ENCODE results near the gene TTC7B. TPM values are rescaled to one million over a fixed set of nuclear protein-coding genes. Genes with fewer than 3 reads are reported as not detected.
"Not testable (repeated sequence)": the region's sequence is repeated elsewhere in the genome, so short reads cannot be mapped to it uniquely, and the experiment has no call there.

Gene TTC7B
- total and polyA plus RNA-seq, 2 of the 8 experiments (the other 6 are each of a cell fraction or from before 2014, with no cell fraction given) = 23.7 to 34.0 TPM

DNA sequence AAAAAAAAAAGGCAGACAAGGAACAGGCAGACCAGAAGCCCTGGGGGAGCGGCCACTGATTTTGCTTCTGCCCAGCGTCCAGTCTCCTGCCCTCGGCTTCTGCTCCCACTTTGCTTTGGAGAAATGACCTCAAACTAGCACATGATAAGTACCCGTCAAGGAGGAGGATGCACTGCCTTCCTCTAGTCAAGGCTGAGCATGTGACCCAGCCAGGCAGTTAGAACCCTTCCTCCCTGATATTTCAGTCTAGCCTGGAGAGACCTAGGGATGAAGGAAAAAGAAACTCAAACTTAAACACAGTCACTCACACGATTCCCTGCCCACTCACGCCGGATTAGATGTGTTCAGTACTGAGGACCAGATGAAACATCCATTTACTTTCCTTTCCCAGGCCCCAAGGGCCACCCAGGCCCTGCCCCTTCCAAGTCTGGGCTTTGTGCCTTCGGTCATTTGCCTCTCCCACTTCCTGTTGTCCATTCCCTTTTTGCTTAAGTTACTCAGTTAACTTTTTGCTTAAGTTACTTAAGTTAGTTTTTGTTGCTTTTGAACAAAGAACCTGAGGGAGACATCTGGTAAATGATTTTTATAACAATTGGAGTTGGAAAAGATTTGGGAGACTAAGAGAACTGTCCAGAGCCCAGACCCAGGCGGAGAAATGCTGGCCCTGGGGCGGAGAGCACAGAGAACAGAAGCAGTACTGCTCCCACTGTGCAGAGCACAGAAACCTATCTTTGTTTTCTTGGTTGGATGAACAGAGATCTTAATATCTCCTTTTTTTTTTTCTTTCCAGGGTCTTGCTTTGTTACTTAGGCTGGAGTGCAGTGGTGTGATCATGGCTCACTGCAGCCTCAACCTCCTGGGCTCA is 23.0 kb upstream of the TTC7B start (continued):
- no peak for TF ChIP-seq TBP (IDR thresholded peaks at IDR 0.05; ENCODE audit: low read depth, low read length)
- no peak for TF ChIP-seq CEBPB (IDR thresholded peaks at IDR 0.05; ENCODE audit: low read depth, low read length)
- no peak for TF ChIP-seq FOSL1 (IDR thresholded peaks at IDR 0.05; ENCODE audit: insufficient read depth, low read depth, low read length)
- TF ChIP-seq, protein P1, sequence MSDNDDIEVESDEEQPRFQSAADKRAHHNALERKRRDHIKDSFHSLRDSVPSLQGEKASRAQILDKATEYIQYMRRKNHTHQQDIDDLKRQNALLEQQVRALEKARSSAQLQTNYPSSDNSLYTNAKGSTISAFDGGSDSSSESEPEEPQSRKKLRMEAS (IDR thresholded peaks at IDR 0.05) = no peak

DNA sequence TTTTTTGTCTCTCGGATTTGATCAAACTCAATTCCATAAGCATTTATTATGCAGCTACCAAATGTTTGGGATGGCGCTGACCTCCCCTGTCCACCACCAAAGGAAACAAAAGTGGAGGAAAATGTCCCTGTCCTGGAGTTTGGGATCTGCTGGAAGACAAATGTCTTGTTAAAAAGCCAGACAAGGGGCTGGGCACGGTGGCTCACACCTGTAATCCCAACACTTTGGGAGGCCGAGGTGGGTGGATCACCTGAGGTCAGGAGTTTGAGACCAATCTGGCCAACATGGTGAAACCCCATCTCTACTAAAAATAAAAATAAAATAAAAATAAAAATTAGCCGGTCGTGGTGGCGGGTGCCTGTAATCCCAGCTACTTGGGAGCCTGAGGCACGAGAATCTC is 22.3 kb upstream of the TTC7B start:
- CTCF ChIA-PET (ENCODE audit: partially characterized antibody); H3K4me2 ChIP-seq (ENCODE audit: insufficient read depth in 1 of 2, low read depth in 2 of 2, low read length in 2 of 2); H3K4me3 ChIP-seq (ENCODE audit: extremely low read depth in 1 of 4, insufficient read depth in 2 of 4, low read depth in 3 of 4, low read length in 4 of 4); H3K4ac ChIP-seq (replicated peaks; ENCODE audit: insufficient read length, low read depth, low read length); H3K23ac ChIP-seq (ENCODE audit: insufficient read length); H4K8ac ChIP-seq (ENCODE audit: extremely low read depth, insufficient read depth, low read length); H2BK5ac ChIP-seq (ENCODE audit: low read depth, low read length); H3K27me3 ChIP-seq (replicated peaks in 1 of 4; ENCODE audit: control insufficient read depth in 3 of 4, extremely low read depth in 1 of 4, insufficient read depth in 3 of 4, low read length in 3 of 4); H3K14ac ChIP-seq (ENCODE audit: insufficient read length); H4K5ac ChIP-seq (ENCODE audit: insufficient read length, low read depth, low read length); H3K79me1 ChIP-seq (ENCODE audit: low read depth, low read length); POLR2A ChIA-PET (ENCODE audit: partially characterized antibody); H4K20me1 ChIP-seq (replicated peaks in 1 of 2; ENCODE audit: control insufficient read depth in 1 of 2, insufficient read depth in 2 of 2, low read length in 2 of 2); H2BK20ac ChIP-seq (ENCODE audit: low read length); H3K36me3 ChIP-seq (ENCODE audit: control insufficient read depth in 2 of 4, insufficient read depth in 4 of 4, low read length in 3 of 4); H2BK120ac ChIP-seq (replicated peaks; ENCODE audit: low read depth, low read length); H4K91ac ChIP-seq (replicated peaks; ENCODE audit: insufficient read length, low read length); H2AFZ ChIP-seq (ENCODE audit: low read length); H3K79me2 ChIP-seq (ENCODE audit: control insufficient read depth in 1 of 2, insufficient read depth in 2 of 2, low read length in 2 of 2); H2AK5ac ChIP-seq (ENCODE audit: low read depth, low read length); H2BK15ac ChIP-seq (ENCODE audit: low read length); H2BK12ac ChIP-seq (ENCODE audit: low read depth, low read length); H3K23me2 ChIP-seq (ENCODE audit: low read depth, low read length); FAIRE-seq; H3K18ac ChIP-seq (ENCODE audit: extremely low read depth, low read length); H3K27ac ChIP-seq (ENCODE audit: low read depth, low read length); H3K9me3 ChIP-seq (ENCODE audit: insufficient read depth in 2 of 2, low read depth in 1 of 2, low read length in 1 of 2); DNase-seq (ENCODE audit: low read depth in 1 of 2, low spot score in 2 of 2); H3K4me1 ChIP-seq (replicated peaks in 1 of 4; ENCODE audit: control insufficient read depth in 3 of 4, insufficient read depth in 4 of 4, low read length in 3 of 4); H3K9ac ChIP-seq (replicated peaks in 1 of 4; ENCODE audit: extremely low read depth in 1 of 4, low read depth in 3 of 4, low read length in 3 of 4); H3K56ac ChIP-seq (replicated peaks; ENCODE audit: insufficient read length, low read depth, low read length): not testable (repeated sequence)
- 94% methylated on average over 8 of the region's 8 CpGs; no CpG with 5 or more reads in 1 of the 2 experiments for WGBS, 2 experiments (ENCODE audit: extremely low coverage in 1 of 2, insufficient coverage in 1 of 2, insufficient read length in 1 of 2, insufficient replicate concordance in 2 of 2, low coverage in 1 of 2, low lambda C conversion rate in 2 of 2, missing lambda C conversion rate in 1 of 2)
